A172 (cell line): ENCODE measurements around the gene NR6A1. TPM values are rescaled to one million over a fixed set of nuclear protein-coding genes. Genes with fewer than 3 reads are reported as not detected.

Source experiments
- DNase-seq: peaks from one replicate; pipeline ENCODE4 v3.0.0-alpha.2; 2015; ENCODE audit warnings: low spot score
- total RNA-seq: library from RNA; depleted of rRNA; stranded (reverse); fragments of >200 nt; shearing (Covaris generic); gene quantifications from 2 replicates; pipeline ENCODE4 v1.2.3, GENCODE V29; 2014

The NR6A1 gene
- total RNA-seq, 1 experiment from 2014 or later, result 0.28 TPM

DNA sequence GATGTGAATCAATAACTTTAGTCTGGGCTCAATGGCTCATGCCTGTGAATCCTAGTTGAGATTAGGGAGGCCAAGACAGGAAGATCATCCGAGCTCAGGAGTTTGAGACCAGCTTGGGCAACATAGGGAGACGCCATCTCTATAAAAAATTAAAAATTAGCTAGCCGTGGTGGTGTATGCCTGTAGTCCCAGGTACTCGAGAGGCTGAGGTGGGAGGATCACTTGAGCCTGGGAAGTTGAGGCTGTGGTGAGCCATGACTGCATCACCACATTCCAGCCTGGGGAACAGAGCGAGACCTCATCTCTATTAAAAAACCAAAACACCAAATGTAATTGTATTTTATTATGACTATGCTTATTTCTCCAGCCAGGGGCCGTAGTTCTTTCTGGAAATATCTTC is 194.4 kb downstream of the NR6A1 start:
- no peak for DNase-seq

- DNase-seq, result peak; percentile 74
Measured at GRCh38 chr9:124574534-124575375, 196.4 kb downstream of the NR6A1 start.

- DNase-seq, result no peak
Measured at GRCh38 chr9:124570942-124571666, 200.0 kb downstream of the NR6A1 start.

DNA sequence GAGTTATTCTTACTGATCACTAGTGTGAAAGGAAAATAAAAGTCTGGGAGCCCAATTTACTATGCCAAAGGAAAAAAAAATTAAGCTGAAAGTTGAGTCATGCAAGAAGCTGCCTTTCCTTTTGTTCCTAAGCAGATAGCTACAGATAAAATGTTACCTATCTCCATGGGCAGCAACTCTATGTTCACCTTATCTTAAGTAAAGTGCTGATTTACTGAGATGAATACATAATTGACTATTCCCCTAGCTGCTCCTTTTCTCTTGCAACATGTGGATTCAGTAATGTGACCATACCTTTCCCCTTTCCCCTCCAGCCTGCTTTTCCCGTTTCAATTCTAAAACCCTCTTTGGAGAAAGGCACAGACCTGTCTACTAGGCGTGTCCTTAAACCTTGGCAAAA is 201.2 kb downstream of the NR6A1 start:
- no peak for DNase-seq

DNA sequence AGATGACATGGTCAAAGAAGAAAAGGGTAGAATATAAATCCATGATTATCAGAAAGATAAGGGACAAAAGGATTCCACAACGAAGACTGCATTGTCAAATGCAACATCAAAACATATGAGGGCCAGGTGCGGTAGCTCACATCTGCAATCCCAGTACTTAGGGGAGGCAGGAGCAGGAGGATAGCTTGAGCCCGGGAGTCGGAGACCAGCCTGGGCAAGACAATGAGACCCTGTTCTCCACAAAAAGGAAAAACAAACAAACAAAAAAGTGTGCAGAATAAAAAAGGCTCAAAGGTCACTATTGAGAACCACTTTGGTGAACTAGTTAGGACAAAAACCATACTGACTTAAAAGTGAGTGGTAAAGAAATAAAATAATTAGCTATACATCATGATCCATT is 203.7 kb downstream of the NR6A1 start:
- no peak for DNase-seq

GRCh38 chr9:124562328-124562727 is 208.8 kb downstream of the NR6A1 start:
- no peak for DNase-seq

- DNase-seq, result peak; percentile 27
Measured at GRCh38 chr9:124559871-124560270, 211.2 kb downstream of the NR6A1 start.

DNA sequence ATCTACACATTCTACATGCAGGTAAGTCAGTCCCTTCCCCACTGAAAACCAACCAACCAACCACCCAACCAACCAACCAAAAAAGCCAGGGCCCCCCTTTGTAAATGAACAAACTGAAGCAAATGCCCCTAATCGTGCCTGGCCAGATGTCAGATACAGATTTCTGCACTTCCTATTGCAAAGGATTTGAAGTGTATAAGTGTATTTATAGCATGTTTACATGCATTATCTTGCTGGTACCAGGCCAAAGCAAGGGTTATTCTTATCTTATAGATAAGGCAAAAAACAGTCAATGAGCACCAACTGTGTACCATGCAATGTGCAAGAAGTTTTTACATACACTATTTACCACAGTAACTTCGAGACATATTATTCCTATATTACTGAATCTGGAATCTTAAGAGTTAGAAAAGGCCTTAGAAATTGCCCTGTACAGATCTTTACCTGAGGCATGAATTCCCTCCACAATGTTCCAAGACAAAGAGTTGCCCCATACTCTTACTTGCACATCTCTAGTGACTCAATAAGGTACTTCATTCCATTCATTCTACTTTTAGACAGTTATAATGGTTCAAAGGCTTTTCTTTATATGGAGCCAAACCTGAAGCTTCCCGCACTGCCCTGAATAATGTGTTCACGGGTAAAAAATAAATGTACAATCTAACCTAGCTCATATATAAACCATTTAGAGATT is 212.2 kb downstream of the NR6A1 start:
- no peak for DNase-seq

- no peak for DNase-seq
Measured at GRCh38 chr9:124557895-124558294, 213.2 kb downstream of the NR6A1 start.

- DNase-seq, result no peak
Measured at GRCh38 chr9:124555043-124555442, 216.1 kb downstream of the NR6A1 start.

- DNase-seq, result peak; percentile 42
Measured at GRCh38 chr9:124553738-124554137, 217.4 kb downstream of the NR6A1 start.

DNA sequence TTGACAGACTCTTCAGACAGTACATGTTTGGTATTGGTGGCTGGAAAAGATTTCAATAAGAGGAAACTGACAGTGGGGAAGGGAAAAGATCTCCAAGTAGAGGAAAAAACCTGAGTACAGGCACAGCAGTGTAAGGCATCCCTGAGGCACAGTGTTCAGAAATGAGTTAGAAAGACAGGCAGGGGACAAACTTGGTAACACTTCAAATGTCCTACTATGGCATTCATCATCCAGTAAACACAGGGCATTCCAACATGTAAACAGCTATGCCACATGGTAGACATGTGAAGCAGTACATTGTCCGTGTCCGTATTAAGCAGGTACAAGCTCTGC is 218.9 kb downstream of the NR6A1 start:
- no peak for DNase-seq

- DNase-seq, result peak; percentile 73
Measured at GRCh38 chr9:124551472-124552272, 219.4 kb downstream of the NR6A1 start.

- DNase-seq, result no peak
Measured at GRCh38 chr9:124550072-124550471, 221.0 kb downstream of the NR6A1 start.

DNA sequence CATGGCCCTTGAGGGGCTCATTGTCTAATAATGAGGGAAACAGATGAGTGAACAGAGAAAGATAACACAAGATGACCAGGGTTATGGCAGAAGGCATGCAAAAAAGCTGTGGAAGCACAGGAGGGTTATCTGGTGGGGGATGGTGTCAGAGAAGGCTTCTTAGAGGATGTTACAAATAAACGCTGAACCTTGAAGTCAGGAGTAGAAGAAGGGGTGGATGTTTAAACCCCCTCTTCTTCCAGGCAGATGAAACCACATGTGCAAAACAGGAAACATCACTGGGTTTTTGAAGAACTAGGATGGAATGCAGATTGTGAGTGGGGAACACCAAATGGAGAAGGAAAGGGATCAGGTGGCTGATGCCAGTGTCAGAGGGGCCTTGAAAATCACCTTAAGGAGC is 222.1 kb downstream of the NR6A1 start:
- DNase-seq, result no peak

DNA sequence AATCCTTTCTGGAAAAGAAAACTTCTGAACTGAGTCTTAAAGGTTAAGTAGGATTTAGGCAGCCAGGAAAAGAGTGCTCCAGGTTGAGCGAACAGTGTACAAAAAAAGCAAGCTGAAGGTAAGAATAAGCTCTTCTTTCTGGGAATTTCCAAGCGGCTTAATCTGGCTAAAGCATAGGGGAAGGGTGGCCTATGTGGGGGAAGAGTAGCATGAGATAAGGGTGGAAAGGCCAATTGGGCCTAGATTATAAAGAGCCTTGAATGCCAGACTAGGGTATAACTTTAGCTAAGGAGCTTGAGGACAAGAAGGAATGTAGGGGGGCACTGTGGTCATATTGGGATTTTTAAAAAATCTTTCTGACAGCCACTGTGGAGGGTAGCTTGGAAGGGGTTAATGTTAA is 226.6 kb downstream of the NR6A1 start:
- no peak for DNase-seq

GRCh38 chr9:124541824-124542223 is 229.3 kb downstream of the NR6A1 start:
- no peak for DNase-seq

DNA sequence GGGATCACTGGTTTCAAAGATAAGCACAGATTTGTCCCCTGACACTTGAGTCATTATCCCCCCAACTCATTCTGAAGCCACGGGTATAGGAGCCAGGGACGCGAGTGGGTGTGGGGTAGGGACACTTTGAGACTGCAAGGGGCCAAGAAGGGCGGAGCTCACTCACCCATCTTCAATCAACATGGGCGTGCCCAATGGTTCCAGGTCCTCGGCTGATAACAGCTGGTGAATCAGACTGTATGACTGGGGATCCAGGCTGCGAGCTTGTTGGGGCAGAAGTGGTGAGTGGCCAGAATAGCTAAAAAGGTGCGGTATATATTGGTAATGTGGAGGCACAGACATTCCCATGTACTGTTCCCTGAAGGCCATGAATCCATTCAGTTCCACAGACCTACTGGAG is 233.2 kb downstream of the NR6A1 start:
- no peak for DNase-seq

- DNase-seq, result no peak
Measured at GRCh38 chr9:124535846-124536245, 235.3 kb downstream of the NR6A1 start.

DNA sequence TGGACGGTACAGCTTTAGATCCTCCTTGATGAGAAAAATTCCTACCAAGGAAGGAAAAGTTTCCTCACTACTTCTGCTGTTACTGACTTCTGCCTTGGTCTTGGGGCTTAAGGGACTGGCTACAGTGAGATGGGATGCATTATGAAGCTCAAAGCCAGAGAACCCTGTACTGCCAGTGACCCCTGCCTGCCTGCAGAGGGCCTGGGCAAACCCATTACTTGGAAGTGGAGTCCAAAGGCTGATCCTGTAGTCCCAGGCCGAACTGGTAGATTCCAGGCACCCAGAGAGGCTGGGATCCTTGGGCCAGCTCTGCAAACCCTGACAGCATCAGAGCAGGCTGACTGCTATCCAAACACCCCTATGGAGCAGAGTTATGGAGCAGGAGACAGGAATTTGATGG is 238.2 kb downstream of the NR6A1 start:
- no peak for DNase-seq

GRCh38 chr9:124531115-124531514 is 240.0 kb downstream of the NR6A1 start:
- no peak for DNase-seq

DNA sequence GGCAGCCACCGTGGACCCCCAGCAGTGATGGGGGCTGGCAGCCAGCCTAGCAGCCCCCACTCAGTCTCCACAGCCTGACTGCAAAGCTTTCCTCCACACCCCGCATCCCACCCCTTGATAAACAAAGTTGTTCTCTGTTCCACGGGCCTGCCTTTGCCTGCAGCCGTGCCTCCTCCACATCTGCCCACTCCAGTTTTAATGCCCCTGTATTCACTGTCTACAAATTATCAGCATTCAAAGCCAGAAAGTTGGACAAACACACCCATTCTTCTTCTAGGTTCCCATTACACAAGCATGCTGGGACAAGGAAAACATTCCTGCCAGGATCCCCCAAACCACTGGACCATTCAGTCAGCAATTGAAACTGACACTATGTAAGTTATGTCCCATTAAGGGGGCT is 240.9 kb downstream of the NR6A1 start:
- DNase-seq, result no peak
